GM21619 (cell line): ENCODE data around the gene CTNNA2.

Source experiments
- ATAC-seq: cut with Tn5 transposase; IDR thresholded peaks from one replicate; pipeline ENCODE4 v1.9.1; 2021; ENCODE audit not compliant: unreplicated experiment

Gene CTNNA2

DNA sequence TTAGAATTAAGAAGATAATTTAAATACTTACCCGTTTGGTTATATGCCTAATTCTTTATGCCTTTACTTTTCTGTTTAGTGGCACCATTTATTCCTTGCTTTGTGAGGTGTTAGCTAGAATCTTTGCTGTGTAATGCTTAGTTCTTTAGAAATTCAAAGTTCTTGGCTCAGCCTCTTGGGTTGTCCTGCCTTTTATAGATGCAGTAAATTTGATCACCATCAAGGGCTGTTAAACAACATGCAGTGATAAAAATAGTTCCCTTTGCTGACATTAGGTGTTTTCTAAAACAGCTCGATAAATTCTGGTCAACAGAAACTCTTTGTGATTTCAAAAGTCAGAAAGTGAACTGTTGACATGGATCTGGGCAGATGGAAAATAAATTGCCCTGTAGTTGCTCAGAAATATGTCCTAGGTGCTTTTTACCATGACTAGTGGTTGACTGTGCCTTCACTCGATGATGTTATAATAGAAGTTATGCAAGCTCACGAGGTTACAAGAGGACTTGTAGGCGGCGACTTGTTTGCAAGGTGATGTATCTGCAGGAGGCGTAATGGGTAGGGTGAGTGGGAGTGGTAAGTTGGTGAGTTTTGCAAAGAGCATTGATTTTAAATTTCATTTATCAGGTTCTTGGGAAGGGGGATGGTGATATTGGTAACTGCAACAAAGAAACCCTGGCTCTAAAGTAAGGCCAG is 739.6 kb downstream of the CTNNA2 start:
- ATAC-seq, result no peak

DNA sequence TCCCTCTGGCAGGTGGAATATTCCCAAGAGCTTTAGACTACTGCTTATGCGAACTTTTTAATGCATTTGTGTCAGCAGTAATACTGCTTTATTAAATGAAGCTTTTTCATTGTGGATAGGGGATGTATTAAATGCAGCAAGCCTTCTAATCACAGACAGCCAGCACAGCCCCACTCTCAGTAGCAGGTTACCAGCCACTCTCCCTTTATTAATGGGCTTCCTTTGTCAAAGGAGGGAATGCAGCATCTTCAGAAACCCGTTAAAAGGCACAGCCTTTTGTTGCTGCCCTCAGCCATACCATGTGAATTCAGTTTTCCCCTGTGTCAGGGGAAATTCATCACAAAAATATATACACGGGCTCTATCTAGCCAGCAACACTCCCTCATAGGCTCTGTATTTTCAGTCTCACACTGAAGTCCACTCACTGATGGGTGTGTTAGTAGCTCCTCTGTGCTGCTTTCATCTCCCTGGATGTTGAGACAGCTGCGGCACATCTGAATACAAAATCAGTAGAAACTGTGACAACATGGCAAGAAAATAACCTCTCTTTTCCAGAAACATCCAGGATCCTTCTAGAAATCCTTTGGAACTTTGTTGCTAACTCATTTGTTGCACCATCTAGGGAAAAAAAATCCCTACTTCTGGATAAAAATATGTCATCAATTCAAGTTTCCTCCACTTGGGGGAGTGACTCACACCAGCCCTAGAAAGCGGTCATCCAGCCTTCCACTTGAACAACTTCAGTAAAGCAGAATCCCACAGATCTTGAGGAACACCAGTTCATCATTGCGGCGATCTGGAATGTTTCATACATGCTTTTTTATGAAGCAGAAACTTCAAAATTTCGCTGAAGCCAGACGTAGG is 743.3 kb downstream of the CTNNA2 start:
- no peak for ATAC-seq

DNA sequence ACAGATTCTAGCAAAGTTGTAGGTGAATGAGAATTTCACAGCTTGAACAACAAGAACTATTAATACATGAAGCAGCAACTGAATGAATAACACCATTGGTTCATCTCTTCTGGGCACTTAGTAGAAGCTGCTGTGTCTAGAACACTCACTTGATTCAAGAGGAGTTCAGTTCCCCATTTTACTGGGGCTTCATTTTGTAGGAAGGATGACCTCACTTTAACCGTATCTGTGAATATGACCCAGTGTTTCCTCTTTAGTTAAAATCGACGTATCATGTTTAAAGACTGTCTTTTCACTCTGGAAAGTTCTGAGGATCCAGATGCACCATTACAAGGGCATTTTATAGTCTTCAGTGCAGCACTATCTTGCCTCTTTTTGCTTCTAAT is 743.9 kb downstream of the CTNNA2 start:
- ATAC-seq, result no peak

DNA sequence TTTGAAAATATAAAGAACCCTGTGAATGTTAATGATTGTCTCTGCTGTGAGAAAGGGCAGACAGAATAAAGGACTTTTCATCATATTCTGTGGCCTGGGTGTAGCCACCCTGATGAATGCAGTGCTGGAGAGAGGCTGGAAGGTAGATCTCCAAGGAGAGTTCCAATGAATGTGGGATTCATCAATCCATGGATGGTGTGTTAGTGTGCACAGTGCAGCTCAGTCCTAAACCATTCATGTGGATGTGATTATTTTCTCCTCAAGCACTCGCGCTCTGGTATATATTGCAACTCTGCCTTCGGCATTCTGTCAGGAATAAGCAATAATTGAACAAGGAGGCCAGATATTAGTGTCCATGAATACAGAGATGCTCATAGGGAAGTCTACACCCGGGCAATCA is 744.6 kb downstream of the CTNNA2 start:
- no peak for ATAC-seq

GRCh38 chr2:80258341-80258740 is 745.5 kb downstream of the CTNNA2 start:
- ATAC-seq, result no peak

- no peak for ATAC-seq
Measured at GRCh38 chr2:80258793-80259192, 745.9 kb downstream of the CTNNA2 start.

DNA sequence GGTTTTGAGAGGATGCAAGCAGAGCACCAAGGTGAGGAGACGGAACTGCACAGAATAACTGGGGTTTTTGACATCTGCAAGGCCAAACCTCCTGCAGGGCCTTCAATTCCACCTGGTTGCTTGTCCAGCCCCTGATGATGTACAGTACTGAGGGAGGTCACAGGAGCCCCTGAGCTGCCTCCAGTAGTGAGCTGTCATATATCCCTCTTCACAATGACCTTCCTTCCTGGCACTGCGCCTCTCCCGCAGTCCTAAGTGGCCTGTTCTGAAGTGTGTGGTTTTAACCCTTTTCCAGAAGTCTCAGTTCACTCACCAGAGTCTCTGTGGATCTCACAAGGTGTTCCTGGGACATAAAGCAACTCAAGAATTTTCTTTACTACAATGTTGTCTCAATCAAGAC is 746.4 kb downstream of the CTNNA2 start:
- no peak for ATAC-seq

DNA sequence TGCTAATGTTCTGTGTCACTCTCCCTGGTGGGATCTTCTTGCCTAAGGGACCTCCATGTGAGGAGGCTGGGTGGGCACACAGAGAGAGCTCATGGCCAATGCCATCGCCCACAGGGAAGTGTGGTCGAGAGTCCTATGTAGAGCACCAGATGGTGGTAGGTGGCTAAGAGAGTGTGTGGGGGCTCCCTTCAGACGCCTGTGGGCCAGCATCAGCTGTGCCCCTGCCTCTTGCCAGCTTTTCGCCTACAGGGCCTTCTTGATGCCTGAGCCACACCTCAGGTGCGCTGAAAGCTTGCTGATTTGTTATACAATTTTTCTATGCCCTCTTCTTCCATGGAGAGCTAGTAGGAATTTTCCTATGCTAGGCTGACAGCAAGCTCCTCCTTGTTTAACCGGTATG is 753.4 kb downstream of the CTNNA2 start:
- ATAC-seq, result no peak

DNA sequence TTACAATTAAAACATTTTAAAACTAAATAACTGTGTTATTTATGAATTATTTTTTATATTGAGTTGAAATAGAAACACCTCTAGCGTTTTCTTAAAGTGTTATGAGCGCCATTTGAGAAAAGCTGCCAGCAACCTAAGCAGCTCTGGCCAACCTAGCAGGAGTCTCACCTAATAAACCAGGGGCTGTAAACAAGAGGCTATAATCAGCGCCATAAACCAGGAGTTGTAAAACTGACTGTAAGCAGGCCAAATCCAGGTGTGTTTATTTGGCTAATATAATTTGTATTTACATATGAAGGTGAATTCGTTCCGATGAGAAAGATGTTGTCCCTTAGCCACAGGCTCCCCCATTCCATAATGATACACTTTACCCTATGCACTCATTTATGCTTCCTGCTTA is 757.0 kb downstream of the CTNNA2 start:
- ATAC-seq, result no peak

DNA sequence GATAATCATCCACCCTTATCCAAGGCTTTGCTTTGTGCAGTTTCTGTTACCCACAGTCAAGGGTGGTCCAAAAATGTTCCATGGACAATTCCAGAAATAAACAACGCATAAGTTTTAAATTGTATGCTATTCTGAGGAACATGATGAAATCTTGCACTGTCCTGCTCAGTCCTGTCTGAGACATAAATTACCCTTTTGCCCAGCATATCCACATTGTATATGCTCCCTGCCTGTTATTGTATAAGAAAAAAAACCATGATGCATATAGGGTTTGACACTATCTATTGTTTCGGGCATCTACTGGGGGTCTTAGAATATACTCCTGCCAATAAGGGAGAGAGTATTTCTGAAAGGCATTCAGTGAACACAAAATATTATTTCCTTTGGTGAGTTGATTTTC is 767.7 kb downstream of the CTNNA2 start:
- ATAC-seq, result no peak

DNA sequence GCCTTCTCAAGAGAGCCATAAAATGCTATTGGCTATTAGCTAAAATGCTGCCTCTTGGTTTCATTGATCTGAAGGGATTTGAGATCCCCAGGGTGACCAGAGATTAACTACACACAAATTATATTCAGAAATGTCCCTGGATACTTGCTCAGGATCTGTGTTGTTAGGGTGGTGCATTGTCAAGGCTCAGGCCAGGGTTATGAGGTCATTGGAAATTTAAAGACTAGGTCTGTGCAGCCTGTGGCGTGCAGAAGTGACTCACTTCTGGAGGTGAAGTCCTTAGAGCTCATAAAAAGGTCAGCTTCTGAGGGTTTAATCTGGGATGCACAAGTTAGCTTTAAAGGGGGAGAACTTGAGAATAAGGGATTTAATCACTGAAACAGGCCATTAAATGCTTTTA is 768.2 kb downstream of the CTNNA2 start:
- no peak for ATAC-seq

DNA sequence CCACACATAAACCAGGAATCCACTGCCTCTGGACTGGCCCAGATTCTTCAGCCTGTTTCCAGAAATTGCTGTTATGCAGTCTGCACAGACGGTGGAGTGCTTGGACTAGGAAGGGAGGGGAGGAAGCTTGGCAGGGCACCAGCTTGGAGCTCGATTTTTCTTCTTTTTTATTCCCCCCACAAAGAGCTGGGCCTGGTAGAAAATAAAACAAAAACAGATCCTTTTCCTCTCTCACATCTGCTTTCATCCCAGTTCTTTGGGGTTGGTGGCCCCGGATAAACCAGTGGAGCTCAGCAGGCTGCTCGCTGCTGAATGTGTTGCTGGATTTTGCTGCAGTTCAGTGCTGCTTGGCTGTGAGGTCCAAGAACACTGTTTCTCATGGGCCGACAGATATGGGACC is 775.7 kb downstream of the CTNNA2 start:
- ATAC-seq, result no peak

GRCh38 chr2:80291656-80292055 is 778.8 kb downstream of the CTNNA2 start:
- no peak for ATAC-seq

- ATAC-seq, result no peak
Measured at GRCh38 chr2:80292474-80292873, 779.6 kb downstream of the CTNNA2 start.

GRCh38 chr2:80293039-80293438 is 780.2 kb downstream of the CTNNA2 start:
- no peak for ATAC-seq

DNA sequence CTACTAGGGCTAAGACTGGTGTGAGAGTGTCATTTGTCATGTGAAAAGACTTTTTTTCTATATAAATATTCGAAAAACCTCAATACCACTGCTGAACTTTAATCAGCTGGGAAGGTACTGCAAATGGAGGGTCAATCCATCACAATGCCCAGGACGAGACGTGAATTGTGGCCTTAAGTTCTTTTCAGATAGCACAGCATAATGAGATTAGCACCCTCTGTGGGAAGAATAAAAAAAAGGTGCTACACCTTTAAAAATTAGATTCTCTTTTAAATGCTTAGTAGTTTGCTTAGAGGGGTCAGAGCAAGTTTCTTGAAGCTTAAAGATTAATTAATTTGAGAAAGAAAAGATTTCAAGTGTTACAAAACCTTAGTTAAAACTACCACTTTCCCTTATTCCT is 786.1 kb downstream of the CTNNA2 start:
- no peak for ATAC-seq

DNA sequence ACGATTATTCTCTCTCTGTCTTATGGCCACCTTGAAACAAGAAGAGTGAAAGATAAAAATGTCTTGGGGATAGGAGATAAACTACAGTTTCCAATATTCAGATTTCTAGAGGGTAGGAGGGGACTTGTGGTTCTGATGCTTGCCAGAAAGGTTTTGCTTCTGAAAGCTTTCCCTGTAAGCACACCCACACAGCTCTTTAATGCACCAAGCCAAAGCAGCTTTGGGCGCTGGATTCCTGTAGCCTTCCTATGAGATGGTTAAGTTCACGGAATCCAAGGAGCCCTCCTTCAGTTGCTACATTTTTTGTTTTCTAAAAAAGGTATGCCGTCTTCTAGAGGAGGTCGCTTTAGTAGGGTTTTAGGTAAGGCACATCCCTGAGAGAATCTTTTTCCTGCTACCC is 786.8 kb downstream of the CTNNA2 start:
- ATAC-seq, result no peak

GRCh38 chr2:80300346-80300745 is 787.5 kb downstream of the CTNNA2 start:
- ATAC-seq, result no peak

DNA sequence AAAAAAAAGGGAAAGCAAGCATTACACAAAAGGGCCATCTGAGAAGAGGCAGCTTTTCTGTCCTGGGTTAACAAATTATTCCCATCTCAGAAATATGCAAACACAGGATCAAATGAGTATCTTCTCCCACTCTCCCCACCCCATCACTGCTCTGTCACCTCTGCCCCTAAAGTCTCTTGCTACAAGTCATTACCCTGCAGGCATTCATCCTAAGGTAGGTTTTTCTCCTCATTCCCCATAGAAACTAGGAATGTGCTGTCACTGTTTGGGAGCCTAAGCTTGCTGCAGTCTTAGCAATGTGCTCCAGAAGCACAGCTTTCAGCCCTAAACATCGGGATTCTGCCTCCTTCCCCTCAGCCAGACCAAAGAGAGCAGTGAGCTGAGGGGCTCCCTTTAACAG is 788.1 kb downstream of the CTNNA2 start:
- ATAC-seq, result no peak

GRCh38 chr2:80302001-80302313 is 789.1 kb downstream of the CTNNA2 start:
- no peak for ATAC-seq

DNA sequence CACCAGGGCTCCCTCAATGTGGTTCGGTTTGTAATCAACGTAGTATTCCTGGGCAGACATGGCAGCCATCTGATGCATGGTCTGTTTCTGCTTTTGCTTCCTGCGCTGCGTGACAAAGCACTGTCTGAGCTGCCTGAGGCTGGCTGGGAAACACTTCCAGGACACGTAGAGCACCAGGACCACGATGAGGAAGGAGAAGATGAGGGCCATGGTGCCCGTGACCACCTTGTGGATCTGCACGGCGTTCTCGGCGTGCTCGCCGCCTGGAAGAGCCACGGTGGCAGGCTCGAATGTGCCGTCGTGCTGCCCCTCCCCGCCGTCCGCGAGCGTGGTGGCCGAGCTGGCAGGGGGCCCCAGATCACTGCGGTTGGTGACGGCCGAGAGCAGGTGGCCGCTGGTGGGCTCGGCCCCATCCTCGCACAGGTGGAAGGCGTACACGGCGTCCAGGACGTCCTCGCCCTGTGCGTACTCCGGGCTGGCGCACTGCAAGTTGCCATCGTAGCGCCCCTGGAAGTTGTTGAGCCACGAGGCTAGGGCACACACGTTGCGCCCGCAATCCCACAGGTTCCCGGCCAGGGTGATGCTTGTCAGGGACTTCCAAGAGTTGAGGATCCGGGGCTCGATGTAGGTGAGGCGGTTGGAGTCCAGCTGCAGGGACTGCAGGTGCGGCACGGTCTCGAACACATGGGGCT is 789.6 kb downstream of the CTNNA2 start:
- ATAC-seq, result no peak
